HL-60 (cell line): ENCODE measurements around the gene RNLS.

Experiments used
- POLR2AphosphoS5 ChIP-seq: IDR thresholded peaks from 2 replicates; pipeline ENCODE4 v1.6.1; 2012; ENCODE audit warnings: low read depth
- SPI1 ChIP-seq: IDR thresholded peaks from 2 replicates; pipeline ENCODE4 v1.6.1; 2012; ENCODE audit warnings: low read depth, mild to moderate bottlenecking, borderline replicate concordance
- TF ChIP-seq, protein P1 (sequence below): IDR thresholded peaks from one replicate; pipeline ENCODE4 v1.5.1; 2011; ENCODE audit warnings: low read length, control low read depth, inconsistent platforms; ENCODE audit not compliant: insufficient read depth
- TF ChIP-seq, protein P2 (sequence below): IDR thresholded peaks from 2 replicates; pipeline ENCODE4 v1.6.1; 2012; ENCODE audit warnings: low read depth; ENCODE audit not compliant: insufficient replicate concordance

DNA sequence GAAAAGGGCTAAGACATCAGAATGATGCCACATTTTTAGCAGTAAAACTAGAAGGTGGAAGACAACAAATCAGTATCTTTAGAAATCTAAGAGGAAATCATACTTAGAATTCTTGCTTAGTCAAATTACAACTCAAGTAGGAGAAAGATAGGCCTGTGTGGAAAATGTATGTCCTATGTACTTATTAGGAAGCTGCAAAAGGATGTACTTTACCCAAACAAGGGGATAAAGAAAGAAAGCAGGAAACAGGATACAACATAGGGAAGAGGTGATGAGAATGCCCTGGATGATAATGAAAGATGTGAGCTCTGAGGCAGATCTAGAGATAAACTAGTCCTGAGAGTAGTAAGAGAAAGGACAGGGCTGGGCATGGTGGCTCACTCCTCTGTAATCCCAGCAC is 54.9 kb downstream of the RNLS start:
- TF ChIP-seq, protein P1, sequence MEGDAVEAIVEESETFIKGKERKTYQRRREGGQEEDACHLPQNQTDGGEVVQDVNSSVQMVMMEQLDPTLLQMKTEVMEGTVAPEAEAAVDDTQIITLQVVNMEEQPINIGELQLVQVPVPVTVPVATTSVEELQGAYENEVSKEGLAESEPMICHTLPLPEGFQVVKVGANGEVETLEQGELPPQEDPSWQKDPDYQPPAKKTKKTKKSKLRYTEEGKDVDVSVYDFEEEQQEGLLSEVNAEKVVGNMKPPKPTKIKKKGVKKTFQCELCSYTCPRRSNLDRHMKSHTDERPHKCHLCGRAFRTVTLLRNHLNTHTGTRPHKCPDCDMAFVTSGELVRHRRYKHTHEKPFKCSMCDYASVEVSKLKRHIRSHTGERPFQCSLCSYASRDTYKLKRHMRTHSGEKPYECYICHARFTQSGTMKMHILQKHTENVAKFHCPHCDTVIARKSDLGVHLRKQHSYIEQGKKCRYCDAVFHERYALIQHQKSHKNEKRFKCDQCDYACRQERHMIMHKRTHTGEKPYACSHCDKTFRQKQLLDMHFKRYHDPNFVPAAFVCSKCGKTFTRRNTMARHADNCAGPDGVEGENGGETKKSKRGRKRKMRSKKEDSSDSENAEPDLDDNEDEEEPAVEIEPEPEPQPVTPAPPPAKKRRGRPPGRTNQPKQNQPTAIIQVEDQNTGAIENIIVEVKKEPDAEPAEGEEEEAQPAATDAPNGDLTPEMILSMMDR: no peak
- TF ChIP-seq SPI1 (no peak), POLR2AphosphoS5 (no peak)
- TF ChIP-seq, protein P2, sequence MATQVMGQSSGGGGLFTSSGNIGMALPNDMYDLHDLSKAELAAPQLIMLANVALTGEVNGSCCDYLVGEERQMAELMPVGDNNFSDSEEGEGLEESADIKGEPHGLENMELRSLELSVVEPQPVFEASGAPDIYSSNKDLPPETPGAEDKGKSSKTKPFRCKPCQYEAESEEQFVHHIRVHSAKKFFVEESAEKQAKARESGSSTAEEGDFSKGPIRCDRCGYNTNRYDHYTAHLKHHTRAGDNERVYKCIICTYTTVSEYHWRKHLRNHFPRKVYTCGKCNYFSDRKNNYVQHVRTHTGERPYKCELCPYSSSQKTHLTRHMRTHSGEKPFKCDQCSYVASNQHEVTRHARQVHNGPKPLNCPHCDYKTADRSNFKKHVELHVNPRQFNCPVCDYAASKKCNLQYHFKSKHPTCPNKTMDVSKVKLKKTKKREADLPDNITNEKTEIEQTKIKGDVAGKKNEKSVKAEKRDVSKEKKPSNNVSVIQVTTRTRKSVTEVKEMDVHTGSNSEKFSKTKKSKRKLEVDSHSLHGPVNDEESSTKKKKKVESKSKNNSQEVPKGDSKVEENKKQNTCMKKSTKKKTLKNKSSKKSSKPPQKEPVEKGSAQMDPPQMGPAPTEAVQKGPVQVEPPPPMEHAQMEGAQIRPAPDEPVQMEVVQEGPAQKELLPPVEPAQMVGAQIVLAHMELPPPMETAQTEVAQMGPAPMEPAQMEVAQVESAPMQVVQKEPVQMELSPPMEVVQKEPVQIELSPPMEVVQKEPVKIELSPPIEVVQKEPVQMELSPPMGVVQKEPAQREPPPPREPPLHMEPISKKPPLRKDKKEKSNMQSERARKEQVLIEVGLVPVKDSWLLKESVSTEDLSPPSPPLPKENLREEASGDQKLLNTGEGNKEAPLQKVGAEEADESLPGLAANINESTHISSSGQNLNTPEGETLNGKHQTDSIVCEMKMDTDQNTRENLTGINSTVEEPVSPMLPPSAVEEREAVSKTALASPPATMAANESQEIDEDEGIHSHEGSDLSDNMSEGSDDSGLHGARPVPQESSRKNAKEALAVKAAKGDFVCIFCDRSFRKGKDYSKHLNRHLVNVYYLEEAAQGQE: no peak
